Rectal smooth muscle tissue (tissue), 1 donor: ENCODE results near the gene TIMP4.

ENCODE experiments used
- H3K27ac ChIP-seq: one replicate; pipeline ENCODE4 v1.7.0; 2013; ENCODE audit warnings: low read depth, low read length, inconsistent platforms
- H3K27me3 ChIP-seq: one replicate; pipeline ENCODE4 v1.7.0; 2013; ENCODE audit warnings: low read length; ENCODE audit not compliant: control insufficient read depth, insufficient read depth
- H3K36me3 ChIP-seq: one replicate; pipeline ENCODE4 v1.7.0; 2013; ENCODE audit warnings: low read length; ENCODE audit not compliant: control insufficient read depth, insufficient read depth
- H3K4me1 ChIP-seq: one replicate; pipeline ENCODE4 v1.7.0; 2013; ENCODE audit warnings: low read length; ENCODE audit not compliant: control insufficient read depth, insufficient read depth
- H3K4me3 ChIP-seq: one replicate; pipeline ENCODE4 v1.7.0; 2013; ENCODE audit warnings: low read length
- H3K9ac ChIP-seq: one replicate; pipeline ENCODE4 v1.7.0; 2013; ENCODE audit warnings: low read length

Gene TIMP4

GRCh38 chr3:12191559-12191958 lies 32.8 kb upstream of the TIMP4 start:
- peaks cover 7% of the 10 kb centered on the region for H3K4me1 ChIP-seq
- H3K27me3 ChIP-seq: no peaks in the 10 kb centered on the region
- no peak overlapping the region for H3K4me3 ChIP-seq
- no peak overlapping the region for H3K9ac ChIP-seq
- no peak overlapping the region for H3K27ac ChIP-seq
- no peaks in the 10 kb centered on the region for H3K36me3 ChIP-seq

GRCh38 chr3:12190832-12191231 lies 32.1 kb upstream of the TIMP4 start:
- Histone ChIP-seq H3K36me3 (no peaks in the 10 kb centered on the region), H3K4me1 (peaks cover 7% of the 10 kb centered on the region), H3K27ac (no peak overlapping the region), H3K4me3 (no peak overlapping the region), H3K9ac (no peak overlapping the region), H3K27me3 (no peaks in the 10 kb centered on the region)

GRCh38 chr3:12190221-12190807 lies 31.6 kb upstream of the TIMP4 start:
- H3K27ac ChIP-seq: no peak overlapping the region
- H3K27me3 ChIP-seq: no peaks in the 10 kb centered on the region
- H3K4me3 ChIP-seq: no peak overlapping the region
- H3K9ac ChIP-seq: no peak overlapping the region
- H3K4me1 ChIP-seq: peaks cover 7% of the 10 kb centered on the region
- H3K36me3 ChIP-seq: no peaks in the 10 kb centered on the region

- Histone ChIP-seq H3K4me1 (peaks cover under 1% of the 10 kb centered on the region), H3K27ac (no peak overlapping the region), H3K4me3 (no peak overlapping the region)
Observed at GRCh38 chr3:12188681-12189287, 30.1 kb upstream of the TIMP4 start.

GRCh38 chr3:12188328-12188648 lies 29.6 kb upstream of the TIMP4 start:
- H3K9ac ChIP-seq: no peak overlapping the region
- no peaks in the 10 kb centered on the region for H3K36me3 ChIP-seq
- no peaks in the 10 kb centered on the region for H3K27me3 ChIP-seq
- no peaks in the 10 kb centered on the region for H3K4me1 ChIP-seq
- H3K4me3 ChIP-seq: no peak overlapping the region
- no peak overlapping the region for H3K27ac ChIP-seq

More at GRCh38 chr3:12188681-12189287, 30.1 kb upstream of the TIMP4 start:
- no peaks in the 10 kb centered on the region for H3K36me3 ChIP-seq
- no peak overlapping the region for H3K9ac ChIP-seq
- no peaks in the 10 kb centered on the region for H3K27me3 ChIP-seq

- H3K27me3 ChIP-seq: no peaks in the 10 kb centered on the region
- no peak overlapping the region for H3K9ac ChIP-seq
- no peak overlapping the region for H3K27ac ChIP-seq
- no peaks in the 10 kb centered on the region for H3K36me3 ChIP-seq
- H3K4me3 ChIP-seq: no peak overlapping the region
- H3K4me1 ChIP-seq: no peaks in the 10 kb centered on the region
Observed at GRCh38 chr3:12187448-12188327, 29.0 kb upstream of the TIMP4 start.

GRCh38 chr3:12186515-12187286 lies 28.0 kb upstream of the TIMP4 start:
- Histone ChIP-seq H3K9ac (no peak overlapping the region), H3K27ac (no peak overlapping the region), H3K27me3 (no peaks in the 10 kb centered on the region), H3K4me3 (no peak overlapping the region), H3K36me3 (no peaks in the 10 kb centered on the region), H3K4me1 (no peaks in the 10 kb centered on the region)

DNA sequence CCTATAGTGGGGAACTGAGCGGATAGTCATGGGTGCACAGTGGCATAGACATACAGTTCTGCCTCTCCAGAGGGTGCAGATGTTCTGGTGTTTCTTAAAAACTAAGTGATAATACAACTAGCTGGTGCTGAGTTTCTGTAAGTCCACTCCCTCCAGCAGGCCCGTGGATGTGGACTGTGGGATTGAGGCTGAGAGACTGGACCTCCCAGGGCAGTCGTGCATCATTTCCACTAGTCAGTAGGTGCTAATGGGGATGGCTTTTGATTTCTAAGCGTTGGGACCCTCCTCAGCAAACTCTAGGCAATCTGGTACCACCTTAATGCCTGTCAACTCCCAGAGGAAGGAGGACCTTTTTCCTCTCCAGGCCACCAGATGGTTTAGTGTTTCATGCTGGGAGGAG lies 27.3 kb upstream of the TIMP4 start:
- no peaks in the 10 kb centered on the region for H3K4me1 ChIP-seq
- no peaks in the 10 kb centered on the region for H3K36me3 ChIP-seq
- H3K9ac ChIP-seq: no peak overlapping the region
- H3K27ac ChIP-seq: no peak overlapping the region
- H3K4me3 ChIP-seq: no peak overlapping the region
- H3K27me3 ChIP-seq: no peaks in the 10 kb centered on the region

DNA sequence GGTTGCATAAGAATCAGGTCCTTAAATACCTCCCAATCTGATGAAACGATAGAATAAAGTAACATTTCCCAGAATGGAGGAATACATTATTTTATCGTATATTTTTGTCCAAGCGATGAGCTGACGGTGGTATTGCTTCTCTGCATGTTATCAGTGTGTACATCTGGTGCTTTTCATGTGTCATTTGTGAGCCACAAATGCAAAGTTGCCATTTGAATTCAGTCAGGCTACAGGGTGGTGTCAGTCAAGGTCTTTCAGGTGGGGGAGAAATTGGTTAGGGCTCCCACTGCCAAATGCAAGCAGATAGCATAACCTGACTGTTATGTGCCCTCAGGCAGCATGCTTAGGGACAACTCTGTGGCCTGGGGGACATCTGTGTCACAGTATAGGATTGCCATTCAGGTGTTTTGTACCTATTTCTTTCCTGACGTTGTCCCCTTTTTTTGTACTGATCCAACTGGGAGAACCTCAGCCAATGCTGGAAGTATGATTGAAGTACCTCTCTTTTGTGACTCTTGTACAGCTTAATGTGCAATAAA lies 26.5 kb upstream of the TIMP4 start:
- Histone ChIP-seq H3K36me3 (no peaks in the 10 kb centered on the region), H3K4me3 (no peak overlapping the region), H3K27ac (no peak overlapping the region), H3K9ac (no peak overlapping the region), H3K27me3 (no peaks in the 10 kb centered on the region), H3K4me1 (no peaks in the 10 kb centered on the region)

GRCh38 chr3:12184541-12184940 lies 25.8 kb upstream of the TIMP4 start:
- Histone ChIP-seq H3K27ac (no peak overlapping the region), H3K36me3 (no peaks in the 10 kb centered on the region), H3K9ac (no peak overlapping the region), H3K4me1 (no peaks in the 10 kb centered on the region), H3K27me3 (no peaks in the 10 kb centered on the region), H3K4me3 (no peak overlapping the region)

DNA sequence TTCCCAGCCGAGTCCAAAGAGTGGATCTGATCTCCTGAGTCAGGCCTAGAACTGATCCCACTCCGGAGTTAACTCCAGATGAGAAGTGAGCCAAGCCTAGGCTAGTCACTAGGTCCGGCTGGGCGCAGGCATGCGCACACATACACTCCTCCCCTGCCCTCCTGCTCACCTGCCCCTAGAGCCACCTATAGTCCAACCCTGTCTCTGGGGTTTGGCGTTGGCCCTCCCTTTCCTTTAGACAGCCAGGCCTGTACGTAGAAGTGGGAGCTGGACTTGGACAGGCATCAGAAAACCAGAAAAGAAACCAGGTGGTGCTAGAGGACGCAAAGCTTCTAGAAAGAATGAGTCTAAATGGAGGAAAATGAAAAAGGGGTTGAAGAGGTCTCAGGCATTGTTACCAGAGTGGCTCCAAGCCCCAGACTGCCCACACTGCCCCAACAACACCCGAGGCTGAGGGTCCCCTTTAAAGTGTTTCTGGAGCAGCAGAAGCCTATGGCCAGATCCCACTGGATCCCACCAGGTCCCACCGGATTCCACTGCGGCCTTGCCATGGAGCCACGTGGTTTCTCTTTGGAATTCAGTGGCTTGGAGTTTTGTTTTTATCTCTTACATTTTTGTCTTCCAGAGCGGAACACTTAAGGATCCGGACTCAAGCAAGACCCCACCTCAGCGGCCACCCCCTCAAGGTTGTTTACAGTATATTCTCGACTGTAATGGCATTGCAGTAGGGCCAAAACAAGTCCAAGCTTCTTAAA lies 24.2 kb upstream of the TIMP4 start:
- Histone ChIP-seq H3K4me1 (no peaks in the 10 kb centered on the region), H3K27me3 (no peaks in the 10 kb centered on the region)

More for the DNA sequence above, 24.2 kb upstream of the TIMP4 start:
- H3K4me3 ChIP-seq: no peak overlapping the region
- H3K27ac ChIP-seq: no peak overlapping the region
- H3K36me3 ChIP-seq: no peaks in the 10 kb centered on the region
- no peak overlapping the region for H3K9ac ChIP-seq
